Measurements from ENCODE around the gene TMEM272.

The TMEM272 gene

GRCh38 chr13:51823359-51823758 is 21.6 kb downstream of the TMEM272 start:
- DNase-seq (ENCODE audit: extremely low read depth, low read depth): no peak
- TF ChIP-seq CTCF (IDR thresholded peaks at IDR 0.05; ENCODE audit: low read depth, low read length, missing control alignments): no peak
- no peak overlapping the region for H3K4me3 ChIP-seq (replicated peaks; ENCODE audit: low read depth, low read length)

GRCh38 chr13:51822106-51822815 is 22.7 kb downstream of the TMEM272 start:
- no peak for TF ChIP-seq CTCF (IDR thresholded peaks at IDR 0.05; ENCODE audit: low read depth, low read length, missing control alignments)
- no peak for DNase-seq (ENCODE audit: extremely low read depth, low read depth)
- no peak overlapping the region for H3K4me3 ChIP-seq (replicated peaks; ENCODE audit: low read depth, low read length)

GRCh38 chr13:51821606-51822005 is 23.4 kb downstream of the TMEM272 start:
- H3K4me3 ChIP-seq (replicated peaks; ENCODE audit: low read depth, low read length): no peak overlapping the region
- DNase-seq (ENCODE audit: extremely low read depth, low read depth): no peak
- TF ChIP-seq CTCF (IDR thresholded peaks at IDR 0.05; ENCODE audit: low read depth, low read length, missing control alignments): no peak

GRCh38 chr13:51820016-51820597 is 24.9 kb downstream of the TMEM272 start:
- H3K4me3 ChIP-seq (replicated peaks; ENCODE audit: low read depth, low read length): no peak overlapping the region
- TF ChIP-seq CTCF (IDR thresholded peaks at IDR 0.05; ENCODE audit: low read depth, low read length, missing control alignments): no peak

GRCh38 chr13:51819544-51819943 is 25.4 kb downstream of the TMEM272 start:
- H3K4me3 ChIP-seq (replicated peaks; ENCODE audit: low read depth, low read length): no peak overlapping the region
- no peak for TF ChIP-seq CTCF (IDR thresholded peaks at IDR 0.05; ENCODE audit: low read depth, low read length, missing control alignments)
- DNase-seq (ENCODE audit: extremely low read depth, low read depth): no peak

More at GRCh38 chr13:51820016-51820597, 24.9 kb downstream of the TMEM272 start:
- no peak for DNase-seq (ENCODE audit: extremely low read depth, low read depth)

- no peak for TF ChIP-seq CTCF (IDR thresholded peaks at IDR 0.05; ENCODE audit: low read depth, low read length, missing control alignments)
- H3K4me3 ChIP-seq (replicated peaks; ENCODE audit: low read depth, low read length): no peak overlapping the region
- DNase-seq (ENCODE audit: extremely low read depth, low read depth): no peak
Measured at GRCh38 chr13:51818781-51819511, 26.0 kb downstream of the TMEM272 start.
